ENCODE results near the gene RUBCNL. TPM values are rescaled to one million over a fixed set of nuclear protein-coding genes. Genes with fewer than 3 reads are reported as not detected.

The RUBCNL gene
- total and polyA plus RNA-seq, 9 of the 15 experiments (the other 6 are each of a cell fraction or from before 2014, with no cell fraction given) = 0.04 to 0.35 (median 0.12) TPM; not detected in 3

DNA sequence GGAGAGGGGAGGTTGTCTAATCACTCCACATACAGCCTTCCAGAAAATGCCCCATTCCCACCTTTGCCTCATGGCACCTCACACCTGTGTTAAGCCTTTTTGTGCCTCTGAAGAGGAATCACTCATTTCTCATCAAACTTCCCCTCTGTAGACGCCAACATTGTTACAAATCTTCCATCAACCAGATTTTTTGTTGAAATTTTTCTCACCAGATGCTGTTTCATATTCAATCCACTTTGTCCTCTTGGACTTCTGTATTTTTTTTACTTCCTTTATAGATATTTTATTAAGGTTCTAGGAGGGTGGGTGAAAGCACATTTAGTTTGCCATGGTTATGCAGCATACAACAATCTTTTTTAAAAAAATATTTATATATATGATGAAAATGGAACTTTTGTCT, 74.0 kb downstream of the RUBCNL start (continued):
- TF ChIP-seq, protein P1, sequence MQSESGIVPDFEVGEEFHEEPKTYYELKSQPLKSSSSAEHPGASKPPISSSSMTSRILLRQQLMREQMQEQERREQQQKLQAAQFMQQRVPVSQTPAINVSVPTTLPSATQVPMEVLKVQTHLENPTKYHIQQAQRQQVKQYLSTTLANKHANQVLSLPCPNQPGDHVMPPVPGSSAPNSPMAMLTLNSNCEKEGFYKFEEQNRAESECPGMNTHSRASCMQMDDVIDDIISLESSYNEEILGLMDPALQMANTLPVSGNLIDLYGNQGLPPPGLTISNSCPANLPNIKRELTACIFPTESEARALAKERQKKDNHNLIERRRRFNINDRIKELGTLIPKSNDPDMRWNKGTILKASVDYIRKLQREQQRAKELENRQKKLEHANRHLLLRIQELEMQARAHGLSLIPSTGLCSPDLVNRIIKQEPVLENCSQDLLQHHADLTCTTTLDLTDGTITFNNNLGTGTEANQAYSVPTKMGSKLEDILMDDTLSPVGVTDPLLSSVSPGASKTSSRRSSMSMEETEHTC (IDR thresholded peaks at IDR 0.05) = no peak

- Histone ChIP-seq H3K9me1 (ENCODE audit: control insufficient read depth, insufficient read depth, low read length) (no peaks in the 10 kb centered on the region), H3K4me2 (ENCODE audit: insufficient read depth, low read length) (no peak overlapping the region), H4K20me1 (replicated peaks; ENCODE audit: control insufficient read depth, insufficient read depth, low read length) (no peaks in the 10 kb centered on the region), H3K9ac (ENCODE audit: insufficient read depth in 1 of 2, low read depth in 2 of 2, low read length in 2 of 2) (no peak overlapping the region), H3K27me3 (ENCODE audit: control insufficient read depth in 2 of 2, insufficient read depth in 2 of 2, low read length in 2 of 2) (no peaks in the 10 kb centered on the region), H2AFZ (ENCODE audit: low read depth, low read length) (no peak overlapping the region), H3K9me3 (replicated peaks; ENCODE audit: control insufficient read depth, insufficient read depth, low read depth, low read length) (no peaks in the 10 kb centered on the region), H3K27ac (ENCODE audit: extremely low read depth, low read depth, low read length) (no peak overlapping the region), H3K4me3 (no peak overlapping the region), H3K36me3 (ENCODE audit: control insufficient read depth, insufficient read depth, low read length) (no peaks in the 10 kb centered on the region), H3K79me2 (ENCODE audit: control insufficient read depth, insufficient read depth, low read length) (no peaks in the 10 kb centered on the region), H3K4me1 (replicated peaks in 1 of 2; ENCODE audit: control insufficient read depth in 2 of 2, insufficient read depth in 2 of 2, low read length in 2 of 2) (no peaks in the 10 kb centered on the region)
- CTCF ChIA-PET (ENCODE audit: low intra/inter-chr PET ratio) = no interaction called here
- POLR2A ChIA-PET = interaction anchor here (0.8 to 1.2 kb wide), 2 partner anchors 10 to 44 kb away, joined by 3 read pairs; no protein-coding TSS in a partner anchor
- BruUV-seq (replicated peaks) = no TSS peak
- intact Hi-C loops (cut with micrococcal nuclease) (no loop called here), in situ Hi-C loops (cut with MboI) (loop anchor here (25.0 kb wide), 1 partner anchor 374 kb away; no protein-coding TSS in a partner anchor)
- DNase-seq (ENCODE audit: extremely low read depth in 1 of 4, low spot score in 3 of 4) (no peak), ATAC-seq (no peak), FAIRE-seq (no peak)
- 15% methylated on average over 2 of the region's 2 CpGs for WGBS (ENCODE audit: insufficient coverage, low coverage, missing lambda C conversion rate)
- no peak for TF ChIP-seq RBM17 (IDR thresholded peaks at IDR 0.05; ENCODE audit: borderline replicate concordance, low read depth, low read length)
- TF ChIP-seq HNRNPUL1 (IDR thresholded peaks at IDR 0.05; ENCODE audit: low read length) = no peak
- no peak for TF ChIP-seq ZNF785 (CRISPR knock-in tag; IDR thresholded peaks at IDR 0.05)
- TF ChIP-seq, protein P2, sequence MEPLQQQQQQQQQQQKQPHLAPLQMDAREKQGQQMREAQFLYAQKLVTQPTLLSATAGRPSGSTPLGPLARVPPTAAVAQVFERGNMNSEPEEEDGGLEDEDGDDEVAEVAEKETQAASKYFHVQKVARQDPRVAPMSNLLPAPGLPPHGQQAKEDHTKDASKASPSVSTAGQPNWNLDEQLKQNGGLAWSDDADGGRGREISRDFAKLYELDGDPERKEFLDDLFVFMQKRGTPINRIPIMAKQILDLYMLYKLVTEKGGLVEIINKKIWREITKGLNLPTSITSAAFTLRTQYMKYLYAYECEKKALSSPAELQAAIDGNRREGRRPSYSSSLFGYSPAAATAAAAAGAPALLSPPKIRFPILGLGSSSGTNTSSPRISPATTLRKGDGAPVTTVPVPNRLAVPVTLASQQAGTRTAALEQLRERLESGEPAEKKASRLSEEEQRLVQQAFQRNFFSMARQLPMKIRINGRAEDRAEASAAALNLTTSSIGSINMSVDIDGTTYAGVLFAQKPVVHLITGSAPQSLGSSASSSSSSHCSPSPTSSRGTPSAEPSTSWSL (CRISPR knock-in tag; IDR thresholded peaks at IDR 0.05; ENCODE audit: borderline replicate concordance) = no peak
- TF ChIP-seq HBP1 (CRISPR knock-in tag; IDR thresholded peaks at IDR 0.05) = no peak
- no peak for TF ChIP-seq ARID3A (IDR thresholded peaks at IDR 0.05; ENCODE audit: borderline replicate concordance, low read depth, low read length)
- TF ChIP-seq DEAF1 (CRISPR knock-in tag; IDR thresholded peaks at IDR 0.05) = no peak
- TF ChIP-seq, protein P3, sequence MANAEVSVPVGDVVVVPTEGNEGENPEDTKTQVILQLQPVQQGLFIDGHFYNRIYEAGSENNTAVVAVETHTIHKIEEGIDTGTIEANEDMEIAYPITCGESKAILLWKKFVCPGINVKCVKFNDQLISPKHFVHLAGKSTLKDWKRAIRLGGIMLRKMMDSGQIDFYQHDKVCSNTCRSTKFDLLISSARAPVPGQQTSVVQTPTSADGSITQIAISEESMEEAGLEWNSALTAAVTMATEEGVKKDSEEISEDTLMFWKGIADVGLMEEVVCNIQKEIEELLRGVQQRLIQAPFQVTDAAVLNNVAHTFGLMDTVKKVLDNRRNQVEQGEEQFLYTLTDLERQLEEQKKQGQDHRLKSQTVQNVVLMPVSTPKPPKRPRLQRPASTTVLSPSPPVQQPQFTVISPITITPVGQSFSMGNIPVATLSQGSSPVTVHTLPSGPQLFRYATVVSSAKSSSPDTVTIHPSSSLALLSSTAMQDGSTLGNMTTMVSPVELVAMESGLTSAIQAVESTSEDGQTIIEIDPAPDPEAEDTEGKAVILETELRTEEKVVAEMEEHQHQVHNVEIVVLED (CRISPR knock-in tag; IDR thresholded peaks at IDR 0.05) = no peak
- TF ChIP-seq CCNT2 (IDR thresholded peaks at IDR 0.05; ENCODE audit: borderline replicate concordance, extremely low read depth, insufficient read length, low read depth, low read length) = no peak
These were observed 75.8 kb downstream of the RUBCNL start for GRCh38 chr13:46311217-46311616.

Measured in K562 (cell line).